DND-41 (cell line): ENCODE measurements around the gene HDAC4.

Experiments used
- ATAC-seq: fragments of 200-7000 bp; cut with Tn5 transposase; 3 replicates; pipeline ENCODE4 v1.9.1; 2021; ENCODE audit warnings: low read depth; ENCODE audit not compliant: insufficient read depth
- DNase-seq: peaks from one replicate; pipeline ENCODE4 v3.0.0-alpha.2; 2020
- H2AFZ ChIP-seq: 2 replicates; pipeline ENCODE4 v1.6.0; 2012; ENCODE audit warnings: low read depth, low read length
- H3K27ac ChIP-seq: 2 replicates; pipeline ENCODE4 v1.5.1; 2012; ENCODE audit warnings: low read length, inconsistent platforms
- H3K27me3 ChIP-seq: fragments of 200-600 bp; sonication (generic); 2 replicates; pipeline ENCODE4 v1.6.0; 2012; ENCODE audit warnings: low read length, mild to moderate bottlenecking, inconsistent platforms; ENCODE audit not compliant: insufficient read depth, poor library complexity
- H3K36me3 ChIP-seq: 2 replicates; pipeline ENCODE4 v1.5.1; 2012; ENCODE audit warnings: low read length, inconsistent platforms; ENCODE audit not compliant: insufficient read depth
- H3K4me1 ChIP-seq: 2 replicates; pipeline ENCODE4 v1.5.1; 2012; ENCODE audit warnings: mild to moderate bottlenecking, low read length; ENCODE audit not compliant: insufficient read depth
- H3K4me2 ChIP-seq: 2 replicates; pipeline ENCODE4 v1.6.0; 2012; ENCODE audit warnings: mild to moderate bottlenecking, moderate library complexity, low read length, inconsistent platforms; ENCODE audit not compliant: insufficient read depth
- H3K4me3 ChIP-seq, 2 experiments: fragments of 200-600 bp in 1 of 2; shearing (Covaris generic) in 1 of 2; 2 replicates each; pipeline ENCODE4 v1.5.1; 2012 to 2016; ENCODE audit warnings: inconsistent platforms in 2 of 2, low read length in 2 of 2, mild to moderate bottlenecking in 2 of 2, low read depth in 1 of 2, moderate library complexity in 1 of 2
- H3K79me2 ChIP-seq: 2 replicates; pipeline ENCODE4 v1.6.0; 2012; ENCODE audit warnings: low read length, inconsistent platforms; ENCODE audit not compliant: insufficient read depth
- H3K9ac ChIP-seq: 2 replicates; pipeline ENCODE4 v1.6.0; 2012; ENCODE audit warnings: low read depth, mild to moderate bottlenecking, inconsistent platforms, low read length, moderate library complexity
- H3K9me3 ChIP-seq: 2 replicates; pipeline ENCODE4 v1.5.1; 2012; ENCODE audit warnings: low read length, moderate library complexity, mild to moderate bottlenecking, inconsistent platforms; ENCODE audit not compliant: insufficient read depth, severe bottlenecking
- H4K20me1 ChIP-seq: 2 replicates; pipeline ENCODE4 v1.6.0; 2012; ENCODE audit warnings: low read length; ENCODE audit not compliant: insufficient read depth
- EZH2 ChIP-seq: IDR thresholded peaks from 3 replicates; pipeline ENCODE4 v1.6.1; 2012; ENCODE audit warnings: borderline replicate concordance, low read depth, mild to moderate bottlenecking, moderate library complexity, low read length, inconsistent platforms; ENCODE audit not compliant: severe bottlenecking
- TF ChIP-seq, protein P1 (sequence below): IDR thresholded peaks from 2 replicates; pipeline ENCODE4 v1.5.1; 2012; ENCODE audit warnings: borderline replicate concordance, low read length, moderate library complexity, mild to moderate bottlenecking; ENCODE audit not compliant: poor library complexity, severe bottlenecking; ENCODE audit errors: extremely low read depth

The HDAC4 gene

DNA sequence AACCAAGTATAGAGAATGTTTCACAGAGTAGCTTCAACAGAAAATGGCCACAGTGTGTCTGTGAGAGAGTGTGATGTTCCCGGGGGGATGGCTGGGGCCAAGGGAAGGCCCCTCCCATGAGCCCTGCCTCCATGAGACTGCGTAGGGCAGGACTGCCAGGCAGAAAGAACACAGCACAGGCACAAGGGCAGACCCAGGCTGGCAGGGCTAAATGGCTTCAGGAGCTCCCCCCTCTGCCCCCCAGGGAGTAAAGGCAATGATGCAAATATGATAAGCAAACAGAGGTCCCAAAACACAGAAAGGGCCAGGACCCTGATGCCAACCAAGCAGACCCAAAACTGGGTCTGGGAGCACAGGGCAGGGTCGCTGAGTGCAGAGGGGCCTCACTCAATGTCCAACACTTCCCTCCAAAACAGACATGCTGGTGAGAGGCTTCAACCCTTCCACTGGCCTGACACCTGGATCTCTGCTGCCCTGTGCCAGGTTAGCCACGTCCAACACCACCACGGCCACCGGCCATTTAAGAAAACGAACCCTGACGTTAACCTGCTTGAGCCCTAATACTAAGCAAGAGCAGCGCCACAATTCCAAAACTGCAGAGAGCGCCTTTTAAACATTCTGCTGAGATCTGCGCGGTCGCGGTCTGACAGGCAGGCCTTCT, 90.3 kb downstream of the HDAC4 start:
- no peaks in the 10 kb centered on the region for H3K27me3 ChIP-seq
- no peak overlapping the region for H3K4me3 ChIP-seq
- no peaks in the 10 kb centered on the region for H3K9me3 ChIP-seq
- peak overlapping the region; percentile 1; the same call in 1 of the 2 replicates for H3K9ac ChIP-seq
- no peak overlapping the region for H2AFZ ChIP-seq
- TF ChIP-seq, protein P1, sequence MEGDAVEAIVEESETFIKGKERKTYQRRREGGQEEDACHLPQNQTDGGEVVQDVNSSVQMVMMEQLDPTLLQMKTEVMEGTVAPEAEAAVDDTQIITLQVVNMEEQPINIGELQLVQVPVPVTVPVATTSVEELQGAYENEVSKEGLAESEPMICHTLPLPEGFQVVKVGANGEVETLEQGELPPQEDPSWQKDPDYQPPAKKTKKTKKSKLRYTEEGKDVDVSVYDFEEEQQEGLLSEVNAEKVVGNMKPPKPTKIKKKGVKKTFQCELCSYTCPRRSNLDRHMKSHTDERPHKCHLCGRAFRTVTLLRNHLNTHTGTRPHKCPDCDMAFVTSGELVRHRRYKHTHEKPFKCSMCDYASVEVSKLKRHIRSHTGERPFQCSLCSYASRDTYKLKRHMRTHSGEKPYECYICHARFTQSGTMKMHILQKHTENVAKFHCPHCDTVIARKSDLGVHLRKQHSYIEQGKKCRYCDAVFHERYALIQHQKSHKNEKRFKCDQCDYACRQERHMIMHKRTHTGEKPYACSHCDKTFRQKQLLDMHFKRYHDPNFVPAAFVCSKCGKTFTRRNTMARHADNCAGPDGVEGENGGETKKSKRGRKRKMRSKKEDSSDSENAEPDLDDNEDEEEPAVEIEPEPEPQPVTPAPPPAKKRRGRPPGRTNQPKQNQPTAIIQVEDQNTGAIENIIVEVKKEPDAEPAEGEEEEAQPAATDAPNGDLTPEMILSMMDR: no peak
- no peak for TF ChIP-seq EZH2
- DNase-seq: peak; percentile 1
- H3K36me3 ChIP-seq: peaks cover 99% of the 10 kb centered on the region
- H3K27ac ChIP-seq: peak overlapping the region; percentile 68
- H3K79me2 ChIP-seq: peaks cover 100% of the 10 kb centered on the region
- no peak for ATAC-seq
- H3K4me1 ChIP-seq: peaks cover 30% of the 10 kb centered on the region
- no peak overlapping the region for H3K4me2 ChIP-seq
- peaks cover 90% of the 10 kb centered on the region for H4K20me1 ChIP-seq

DNA sequence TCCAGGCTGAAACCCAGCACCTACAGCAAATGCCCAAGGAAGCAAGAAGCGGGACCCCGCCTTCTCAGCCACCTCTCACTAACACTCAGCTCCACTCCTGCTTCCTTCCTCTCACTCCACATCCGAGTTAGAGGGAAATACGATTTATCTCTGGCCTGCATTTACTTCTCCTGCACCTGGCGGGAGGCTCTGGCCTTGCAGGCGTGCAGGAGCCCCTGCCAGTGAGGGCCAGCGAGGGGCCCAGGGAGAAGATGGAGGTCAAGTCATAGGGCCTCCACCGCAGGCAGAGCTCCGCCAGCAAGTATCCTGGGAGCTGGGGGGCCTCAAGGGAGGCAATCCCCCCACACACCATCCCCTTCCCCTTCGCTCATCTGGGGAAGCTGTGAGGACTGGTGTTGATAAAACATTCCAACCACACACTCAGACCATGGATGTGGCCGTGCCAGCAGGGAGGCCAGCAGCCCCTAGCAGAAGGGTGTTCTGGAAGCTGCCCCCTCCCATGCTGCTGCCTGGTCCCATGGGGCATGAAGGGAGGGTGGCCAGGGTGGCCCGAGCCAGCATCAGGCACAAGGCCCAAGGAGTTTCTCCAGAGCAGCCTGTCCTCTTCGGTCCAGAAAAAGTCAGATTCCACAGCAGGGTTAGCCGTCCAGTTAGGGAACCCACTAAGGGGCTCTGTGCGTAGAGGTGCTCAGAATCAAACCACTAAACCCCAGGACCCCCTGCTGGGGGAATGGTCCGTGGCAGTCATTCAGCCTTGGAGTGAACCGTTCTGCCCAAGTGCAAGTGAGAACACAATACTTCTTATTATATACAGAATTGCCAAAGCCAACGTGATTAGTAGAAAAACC, 91.2 kb downstream of the HDAC4 start:
- TF ChIP-seq, protein P1: no peak
- TF ChIP-seq EZH2: no peak
- ATAC-seq (no peak), DNase-seq (no peak)
- Histone ChIP-seq H2AFZ (no peak overlapping the region), H4K20me1 (peaks cover 92% of the 10 kb centered on the region), H3K4me3 (no peak overlapping the region), H3K27me3 (no peaks in the 10 kb centered on the region), H3K9ac (0 out of 2 replicates have a peak overlapping the region, but pooled peaks have one; percentile 1), H3K9me3 (no peaks in the 10 kb centered on the region), H3K4me1 (peaks cover 37% of the 10 kb centered on the region), H3K4me2 (no peak overlapping the region), H3K79me2 (peaks cover 100% of the 10 kb centered on the region), H3K27ac (peak overlapping the region; percentile 68), H3K36me3 (peaks cover 98% of the 10 kb centered on the region)

DNA sequence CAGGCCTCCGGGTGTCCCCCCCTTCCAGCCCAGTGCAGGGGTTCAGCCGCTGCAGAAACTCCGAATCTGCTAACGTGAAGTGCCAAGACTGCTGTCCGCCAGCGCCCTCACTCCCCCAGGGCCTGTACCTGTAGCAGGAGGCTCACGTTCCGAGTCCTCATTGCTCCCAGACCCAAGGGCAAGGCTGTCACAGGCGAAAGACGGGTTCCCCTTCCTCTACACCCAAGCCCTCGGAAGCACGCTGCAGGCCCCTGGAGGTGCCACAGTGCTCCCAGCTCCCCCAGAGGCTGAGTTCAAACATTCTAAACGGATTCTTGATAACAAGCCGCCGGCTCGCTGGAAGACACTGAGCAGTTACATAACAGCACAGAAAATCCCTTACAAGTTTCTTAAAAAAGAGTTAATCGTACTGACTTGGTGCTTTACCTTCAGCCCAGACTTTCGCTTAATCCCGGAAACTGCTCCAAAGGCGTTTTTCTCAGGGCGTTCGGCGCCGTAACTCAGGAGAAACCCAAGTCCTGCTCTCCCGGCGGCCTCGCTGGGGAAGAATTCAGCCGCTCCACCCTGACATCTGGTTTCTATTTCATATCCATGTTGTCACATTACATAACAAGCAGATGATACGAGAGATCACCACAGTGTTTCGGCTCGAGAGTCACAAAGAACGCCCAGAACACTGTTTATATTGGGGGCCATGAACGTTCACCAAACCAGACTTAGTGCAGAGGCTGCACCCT, 92.0 kb downstream of the HDAC4 start:
- peak overlapping the region; percentile 68; the same call in 1 of the 2 replicates for H3K27ac ChIP-seq

More for the DNA sequence above, 92.0 kb downstream of the HDAC4 start:
- H3K9ac ChIP-seq: no peak overlapping the region
- no peak overlapping the region for H3K4me2 ChIP-seq
- no peak for ATAC-seq
- peaks cover 100% of the 10 kb centered on the region for H3K79me2 ChIP-seq
- H4K20me1 ChIP-seq: peaks cover 95% of the 10 kb centered on the region
- TF ChIP-seq, protein P1: no peak
- TF ChIP-seq EZH2: no peak
- peak; percentile 2 for DNase-seq
- H3K9me3 ChIP-seq: no peaks in the 10 kb centered on the region
- H2AFZ ChIP-seq: no peak overlapping the region
- H3K4me1 ChIP-seq: peaks cover 42% of the 10 kb centered on the region
- H3K4me3 ChIP-seq: no peak overlapping the region
- H3K27me3 ChIP-seq: no peaks in the 10 kb centered on the region
- peaks cover 98% of the 10 kb centered on the region for H3K36me3 ChIP-seq
